Natural killer cell (primary cell): Measurements from ENCODE around the gene IL1R2. TPM values are rescaled to one million over a fixed set of nuclear protein-coding genes. Genes with fewer than 3 reads are reported as not detected.

Experiments used
- ATAC-seq, 3 donors: fragments of 150-1000 bp in 2 of 3; fragments of 200-7000 bp in 1 of 3; cut with Tn5 transposase; 1 replicate in 1 of 3; 2 replicates in 2 of 3; pipeline ENCODE4 v1.10.0; 2021; ENCODE audit warnings: mild to moderate bottlenecking in 2 of 3, moderate library complexity in 2 of 3
- DNase-seq, 2 donors: peaks; one replicate each; pipeline versions ENCODE4 v3.0.0 to v3.0.0-alpha.2; 2013 to 2021; ENCODE audit warnings: mixed read lengths in 1 of 2
- H3K27ac ChIP-seq: one replicate; pipeline ENCODE4 v1.5.1; 2013; ENCODE audit warnings: mild to moderate bottlenecking, low read length
- H3K27me3 ChIP-seq: one replicate; pipeline ENCODE4 v1.6.1; 2013; ENCODE audit warnings: low read length; ENCODE audit not compliant: control insufficient read depth, insufficient read depth
- H3K36me3 ChIP-seq: one replicate; pipeline ENCODE4 v1.6.1; 2013; ENCODE audit warnings: low read length; ENCODE audit not compliant: control insufficient read depth, insufficient read depth
- H3K4me1 ChIP-seq: one replicate; pipeline ENCODE4 v1.6.1; 2013; ENCODE audit warnings: low read length; ENCODE audit not compliant: control insufficient read depth, insufficient read depth
- H3K4me3 ChIP-seq: one replicate; pipeline ENCODE4 v1.5.1; 2013; ENCODE audit warnings: low read length
- H3K9me3 ChIP-seq: one replicate; pipeline ENCODE4 v1.6.1; 2013; ENCODE audit warnings: low read length; ENCODE audit not compliant: control insufficient read depth, insufficient read depth
- H3K27ac Mint-ChIP-seq, 2 donors: one replicate each; pipeline ENCODE4 v1.8.0; 2022; ENCODE audit warnings: mild to moderate bottlenecking in 2 of 2, mixed read lengths in 2 of 2, moderate library complexity in 1 of 2
- H3K27me3 Mint-ChIP-seq, 2 donors: one replicate each; pipeline ENCODE4 v1.8.0; 2022; ENCODE audit warnings: low read depth in 2 of 2, mixed read lengths in 2 of 2
- H3K36me3 Mint-ChIP-seq: one replicate; pipeline ENCODE4 v1.8.0; 2022; ENCODE audit warnings: mixed read lengths
- H3K4me1 Mint-ChIP-seq, 2 donors: one replicate each; pipeline ENCODE4 v1.8.0; 2022; ENCODE audit warnings: mixed read lengths in 2 of 2
- H3K4me3 Mint-ChIP-seq: one replicate; pipeline ENCODE4 v1.8.0; 2022; ENCODE audit warnings: mild to moderate bottlenecking, moderate library complexity, mixed read lengths
- H3K9me3 Mint-ChIP-seq, 2 donors: one replicate each; pipeline ENCODE4 v1.8.0; 2022; ENCODE audit warnings: mixed read lengths in 2 of 2
- whole genome bisulfite sequencing: methylation state at CpG from one replicate; pipeline ENCODE4 v1.1.7; 2013; ENCODE audit warnings: missing lambda C conversion rate; ENCODE audit not compliant: insufficient coverage; 5-methylcytosine and 5-hydroxymethylcytosine counted together
- intact Hi-C: fragments of 100-400 bp; cut with micrococcal nuclease; formaldehyde crosslinking; loops from one replicate; pipeline ENCODE4 v1.14.2; 2022
- total RNA-seq, 4 donors: library from RNA; stranded (reverse); fragments of 120-200 nt in 1 of 4; gene quantifications; one replicate each; pipeline versions ENCODE4 v1.2.3 to v1.2.4, GENCODE V29; 2013 to 2022
- TF ChIP-seq, protein P1 (sequence below): fragments of 200-600 bp; IDR thresholded peaks from one replicate; pipeline ENCODE4 v1.8.0; 2022; ENCODE audit warnings: antibody characterized with exemption

Gene IL1R2
- total RNA-seq, 3 donors from 2014 or later (not counting 1 experiment from before 2014, with no cell fraction given): 0.66 to 5.7 TPM; not detected in 1

DNA sequence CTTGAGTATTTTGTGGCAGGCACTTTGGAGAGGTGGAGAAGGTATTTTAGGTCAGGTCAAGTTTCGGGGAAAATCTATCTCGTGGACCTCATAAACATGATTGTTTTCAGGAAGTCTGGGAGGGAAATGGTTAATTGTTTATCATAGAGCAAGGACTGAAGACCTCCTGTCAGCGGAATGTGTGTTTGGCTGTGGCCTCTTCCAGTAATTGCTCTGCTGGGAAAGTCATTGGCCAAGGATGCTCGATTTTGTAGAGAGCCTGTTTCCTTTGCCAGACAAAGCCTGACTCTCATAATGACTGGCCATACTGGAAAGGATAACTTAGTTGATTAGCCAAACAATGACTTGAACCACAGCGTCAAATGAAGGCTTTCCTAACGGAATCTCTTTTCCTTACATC, 30.0 kb downstream of the IL1R2 start:
- Histone ChIP-seq H3K36me3 (no peaks in the 10 kb centered on the region), H3K27me3 (no peaks in the 10 kb centered on the region), H3K4me1 (peaks cover 12% of the 10 kb centered on the region), H3K27ac (no peak overlapping the region), H3K4me3 (no peak overlapping the region), H3K9me3 (no peaks in the 10 kb centered on the region)
- Mint-ChIP-seq H3K9me3 (no peaks in the 10 kb centered on the region), H3K27me3 (peaks cover 36 to 71% of the 10 kb centered on the region in 2 donors), H3K36me3 (no peaks in the 10 kb centered on the region), H3K27ac (no peak overlapping the region), H3K4me1 (peaks cover 0 to 6% of the 10 kb centered on the region in 2 donors), H3K4me3 (no peak overlapping the region)
- TF ChIP-seq, protein P1, sequence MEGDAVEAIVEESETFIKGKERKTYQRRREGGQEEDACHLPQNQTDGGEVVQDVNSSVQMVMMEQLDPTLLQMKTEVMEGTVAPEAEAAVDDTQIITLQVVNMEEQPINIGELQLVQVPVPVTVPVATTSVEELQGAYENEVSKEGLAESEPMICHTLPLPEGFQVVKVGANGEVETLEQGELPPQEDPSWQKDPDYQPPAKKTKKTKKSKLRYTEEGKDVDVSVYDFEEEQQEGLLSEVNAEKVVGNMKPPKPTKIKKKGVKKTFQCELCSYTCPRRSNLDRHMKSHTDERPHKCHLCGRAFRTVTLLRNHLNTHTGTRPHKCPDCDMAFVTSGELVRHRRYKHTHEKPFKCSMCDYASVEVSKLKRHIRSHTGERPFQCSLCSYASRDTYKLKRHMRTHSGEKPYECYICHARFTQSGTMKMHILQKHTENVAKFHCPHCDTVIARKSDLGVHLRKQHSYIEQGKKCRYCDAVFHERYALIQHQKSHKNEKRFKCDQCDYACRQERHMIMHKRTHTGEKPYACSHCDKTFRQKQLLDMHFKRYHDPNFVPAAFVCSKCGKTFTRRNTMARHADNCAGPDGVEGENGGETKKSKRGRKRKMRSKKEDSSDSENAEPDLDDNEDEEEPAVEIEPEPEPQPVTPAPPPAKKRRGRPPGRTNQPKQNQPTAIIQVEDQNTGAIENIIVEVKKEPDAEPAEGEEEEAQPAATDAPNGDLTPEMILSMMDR: no peak
- intact Hi-C loops: no loop called here
- ATAC-seq (no peak), DNase-seq (no peak)
- 88% methylated on average over 6 of the region's 6 CpGs for WGBS

DNA sequence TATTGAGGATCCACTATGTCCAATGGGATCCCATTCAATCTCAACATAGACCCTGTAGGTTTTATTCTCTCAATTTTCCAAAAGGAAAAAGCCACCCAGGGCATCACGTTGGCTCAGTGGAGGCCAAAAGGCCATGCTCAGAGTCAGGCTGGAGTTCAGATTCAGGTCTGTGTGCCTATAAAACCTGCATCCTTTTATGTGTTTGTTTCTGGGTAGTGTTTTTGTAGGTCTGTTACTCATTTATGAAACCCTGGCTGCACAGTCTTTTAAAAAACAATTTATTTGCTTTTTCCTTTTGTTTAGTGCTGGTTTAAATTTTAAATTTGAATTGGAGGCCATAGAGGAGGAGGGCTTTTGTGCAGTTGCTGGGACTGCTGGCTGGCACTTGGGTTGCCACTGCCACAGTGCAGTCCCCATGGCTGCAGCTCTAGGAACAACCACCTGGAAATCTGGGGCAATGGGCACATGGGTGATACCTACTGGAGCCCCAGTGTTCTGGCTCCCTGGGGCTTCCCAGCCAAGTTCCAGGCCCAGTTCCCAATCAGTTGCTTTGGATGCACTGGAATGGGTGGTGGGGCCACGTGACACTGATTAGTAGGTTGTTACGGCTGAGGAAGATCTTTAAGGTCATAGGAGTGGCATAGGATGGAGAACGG, 31.3 kb downstream of the IL1R2 start:
- Mint-ChIP-seq H3K27ac (no peak overlapping the region), H3K9me3 (no peaks in the 10 kb centered on the region), H3K27me3 (peaks cover 41 to 83% of the 10 kb centered on the region in 2 donors), H3K36me3 (no peaks in the 10 kb centered on the region), H3K4me1 (peaks cover 0 to 6% of the 10 kb centered on the region in 2 donors), H3K4me3 (no peak overlapping the region)
- no peaks in the 10 kb centered on the region for H3K27me3 ChIP-seq
- DNase-seq (no peak), ATAC-seq (no peak)
- H3K36me3 ChIP-seq: no peaks in the 10 kb centered on the region
- H3K4me3 ChIP-seq: no peak overlapping the region
- no peak overlapping the region for H3K27ac ChIP-seq
- WGBS: 88% methylated on average over 3 of the region's 4 CpGs
- peaks cover 12% of the 10 kb centered on the region for H3K4me1 ChIP-seq
- TF ChIP-seq, protein P1: no peak
- no peaks in the 10 kb centered on the region for H3K9me3 ChIP-seq
- intact Hi-C loops: no loop called here

DNA sequence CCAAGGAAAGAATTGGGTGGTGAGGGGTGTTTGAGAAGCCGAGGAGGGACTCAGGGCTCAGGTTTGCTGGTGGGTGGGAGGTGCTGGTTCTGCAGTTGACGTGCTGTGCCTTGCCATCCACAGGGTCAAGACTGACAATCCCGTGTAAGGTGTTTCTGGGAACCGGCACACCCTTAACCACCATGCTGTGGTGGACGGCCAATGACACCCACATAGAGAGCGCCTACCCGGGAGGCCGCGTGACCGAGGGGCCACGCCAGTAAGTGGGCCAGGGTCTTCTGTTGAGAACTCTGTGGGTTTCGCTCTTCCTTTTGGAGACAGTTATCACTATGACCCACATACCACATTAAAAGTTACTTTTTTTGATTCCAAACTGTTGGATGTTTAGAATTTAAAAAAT, 32.6 kb downstream of the IL1R2 start:
- Mint-ChIP-seq H3K27me3 (peaks cover 37 to 84% of the 10 kb centered on the region in 2 donors), H3K9me3 (no peaks in the 10 kb centered on the region), H3K27ac (no peak overlapping the region), H3K4me3 (no peak overlapping the region), H3K4me1 (peaks cover 9 to 10% of the 10 kb centered on the region in 2 donors), H3K36me3 (no peaks in the 10 kb centered on the region)
- ATAC-seq: no peak
- TF ChIP-seq, protein P1: no peak
- no peak for DNase-seq
- no peak overlapping the region for H3K4me3 ChIP-seq
- H3K36me3 ChIP-seq: no peaks in the 10 kb centered on the region
- intact Hi-C loops: no loop called here
- peaks cover 12% of the 10 kb centered on the region for H3K4me1 ChIP-seq
- no peak overlapping the region for H3K27ac ChIP-seq
- no peaks in the 10 kb centered on the region for H3K9me3 ChIP-seq
- no peaks in the 10 kb centered on the region for H3K27me3 ChIP-seq
- 52% methylated on average over 12 of the region's 12 CpGs for WGBS

DNA sequence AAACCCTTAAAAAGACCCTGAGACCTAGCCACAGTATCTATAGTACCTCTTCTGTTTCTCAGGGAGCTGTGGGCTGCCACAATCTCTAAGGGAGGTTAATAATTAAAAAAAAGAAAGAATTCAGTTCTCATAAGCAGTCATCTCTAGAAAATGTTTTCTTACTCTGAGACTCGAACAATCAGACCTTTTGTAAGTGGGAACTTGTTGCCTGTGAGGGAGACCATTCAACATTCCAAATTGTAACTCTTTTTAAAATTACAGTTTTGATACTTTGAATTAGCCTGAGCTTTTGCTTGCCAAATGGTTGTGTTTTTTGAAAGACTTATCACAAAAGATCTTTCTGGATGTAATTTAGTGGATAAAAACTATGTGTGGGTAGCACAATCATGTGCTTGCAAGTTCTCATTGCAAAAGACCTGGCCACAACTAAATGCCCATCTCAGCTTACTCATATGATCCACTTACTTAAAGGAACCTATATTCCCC, 33.3 kb downstream of the IL1R2 start:
- Histone ChIP-seq H3K36me3 (no peaks in the 10 kb centered on the region), H3K4me3 (no peak overlapping the region), H3K27ac (no peak overlapping the region), H3K4me1 (peaks cover 12% of the 10 kb centered on the region), H3K9me3 (no peaks in the 10 kb centered on the region), H3K27me3 (no peaks in the 10 kb centered on the region)
- no peaks in the 10 kb centered on the region for H3K36me3 Mint-ChIP-seq
- WGBS: no CpG with 5 or more reads among the region's 1 CpG
- no peaks in the 10 kb centered on the region for H3K9me3 Mint-ChIP-seq
- H3K27me3 Mint-ChIP-seq: peaks cover 36 to 81% of the 10 kb centered on the region in 2 donors
- DNase-seq (no peak), ATAC-seq (no peak)
- no peak overlapping the region for H3K4me3 Mint-ChIP-seq
- no peak overlapping the region for H3K27ac Mint-ChIP-seq
- peaks cover 14 to 16% of the 10 kb centered on the region in 2 donors for H3K4me1 Mint-ChIP-seq
- intact Hi-C loops: no loop called here
- TF ChIP-seq, protein P1: no peak
